ENCODE data around the gene FAAP20.

Gene FAAP20

DNA sequence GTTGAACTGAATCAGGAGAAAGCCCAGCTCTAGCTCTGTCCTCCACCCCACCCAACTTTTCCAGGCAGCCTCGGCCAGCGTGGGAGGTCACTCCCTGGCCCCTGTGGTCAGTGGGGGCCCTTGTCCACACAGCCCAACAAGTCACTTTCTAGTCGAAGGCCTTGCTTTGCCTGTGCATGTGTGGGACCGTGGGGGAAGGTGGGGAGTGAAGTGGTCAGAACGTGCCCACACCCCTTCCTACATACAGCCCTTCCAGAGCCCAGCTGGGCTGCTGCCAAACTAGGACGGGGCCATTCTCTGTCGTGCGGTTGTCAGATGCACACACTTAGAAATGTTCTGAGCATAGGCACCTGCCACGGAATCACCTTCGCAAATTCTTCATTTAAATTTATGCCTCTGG, 18.0 kb downstream of the FAAP20 start:
- H3K27me3 ChIP-seq (ENCODE audit: control insufficient read depth in 3 of 3, insufficient read depth in 3 of 3, low read depth in 1 of 3, low read length in 3 of 3): peaks cover 0 to 4% (median 0%) of the 10 kb centered on the region in 3 experiments
- peaks cover 0 to 27% of the 10 kb centered on the region in 2 donors for H3K36me3 ChIP-seq (replicated peaks in 1 of 2; ENCODE audit: control insufficient read depth in 2 of 2, insufficient read depth in 2 of 2, low read length in 2 of 2)
- H3K4me1 ChIP-seq (ENCODE audit: control insufficient read depth in 2 of 2, insufficient read depth in 1 of 2, low read depth in 1 of 2, low read length in 2 of 2): no peaks in the 10 kb centered on the region
- peak overlapping the region; percentile 60 for H3K9ac ChIP-seq (ENCODE audit: low read depth, low read length, poor library complexity)
- no peak overlapping the region for H3K14ac ChIP-seq (ENCODE audit: low read length)
- H3K23ac ChIP-seq (ENCODE audit: low read depth, low read length, poor library complexity): peak overlapping the region; percentile 93
- H3K79me1 ChIP-seq (ENCODE audit: low read depth, low read length): peaks cover 7% of the 10 kb centered on the region
- H3K4me3 ChIP-seq (ENCODE audit: low read length in 2 of 2): no peak overlapping the region
- H2BK15ac ChIP-seq (ENCODE audit: low read length): no peak overlapping the region
- no peak overlapping the region for H2AFZ ChIP-seq (ENCODE audit: low read length)
- H3K4ac ChIP-seq (ENCODE audit: low read length): no peak overlapping the region
- no peak overlapping the region for H4K8ac ChIP-seq (ENCODE audit: low read depth, low read length)
- no peak overlapping the region for H2AK5ac ChIP-seq (ENCODE audit: low read depth, low read length)
- H3K4me2 ChIP-seq (ENCODE audit: insufficient read depth, low read length, poor library complexity, severe bottlenecking): no peak overlapping the region
- no peak overlapping the region for H3K27ac ChIP-seq (replicated peaks; ENCODE audit: low read length)
- no peak overlapping the region for H3K18ac ChIP-seq (ENCODE audit: low read length)
- DNase-seq (ENCODE audit: low spot score): no peak
- no peak overlapping the region for H4K91ac ChIP-seq (ENCODE audit: low read depth, low read length, poor library complexity)
- no peak overlapping the region for H2BK12ac ChIP-seq (ENCODE audit: low read length)
- no peak overlapping the region for H2BK120ac ChIP-seq (ENCODE audit: low read depth, low read length)
- WGBS, 2 donors (ENCODE audit: extremely low coverage in 2 of 2, insufficient read length in 2 of 2, insufficient replicate concordance in 1 of 2): no CpG with 5 or more reads among the region's 10 CpGs
- H3K9me3 ChIP-seq (replicated peaks in 1 of 2; ENCODE audit: control insufficient read depth in 2 of 2, insufficient read depth in 1 of 2, low read depth in 1 of 2, low read length in 2 of 2): peaks cover 0 to 2% of the 10 kb centered on the region in 2 donors
- no peak overlapping the region for H2BK5ac ChIP-seq (ENCODE audit: low read length)

- no peak overlapping the region for H3K4ac ChIP-seq (ENCODE audit: low read length)
- peak overlapping the region; percentile 91 for H3K23ac ChIP-seq (ENCODE audit: low read depth, low read length, poor library complexity)
- H3K4me2 ChIP-seq (ENCODE audit: insufficient read depth, low read length, poor library complexity, severe bottlenecking): no peak overlapping the region
- WGBS, 2 donors (ENCODE audit: extremely low coverage in 2 of 2, insufficient read length in 2 of 2, insufficient replicate concordance in 1 of 2): no CpG with 5 or more reads among the region's 42 CpGs
- no peak overlapping the region for H3K14ac ChIP-seq (ENCODE audit: low read length)
- H2BK120ac ChIP-seq (ENCODE audit: low read depth, low read length): no peak overlapping the region
- no peak overlapping the region for H2AK5ac ChIP-seq (ENCODE audit: low read depth, low read length)
- no peak overlapping the region for H3K9ac ChIP-seq (ENCODE audit: low read depth, low read length, poor library complexity)
- H2AFZ ChIP-seq (ENCODE audit: low read length): no peak overlapping the region
- no peak overlapping the region for H4K91ac ChIP-seq (ENCODE audit: low read depth, low read length, poor library complexity)
- H3K9me3 ChIP-seq (replicated peaks in 1 of 2; ENCODE audit: control insufficient read depth in 2 of 2, insufficient read depth in 1 of 2, low read depth in 1 of 2, low read length in 2 of 2): peaks cover 0 to 2% of the 10 kb centered on the region in 2 donors
- no peak overlapping the region for H3K4me3 ChIP-seq (ENCODE audit: low read length in 2 of 2)
- no peak overlapping the region for H4K8ac ChIP-seq (ENCODE audit: low read depth, low read length)
- no peak overlapping the region for H2BK15ac ChIP-seq (ENCODE audit: low read length)
- H3K4me1 ChIP-seq (ENCODE audit: control insufficient read depth in 2 of 2, insufficient read depth in 1 of 2, low read depth in 1 of 2, low read length in 2 of 2): no peaks in the 10 kb centered on the region
- H2BK5ac ChIP-seq (ENCODE audit: low read length): no peak overlapping the region
- H3K27me3 ChIP-seq (ENCODE audit: control insufficient read depth in 3 of 3, insufficient read depth in 3 of 3, low read depth in 1 of 3, low read length in 3 of 3): peaks cover 0 to 4% (median 0%) of the 10 kb centered on the region in 3 experiments
- peaks cover 0 to 27% of the 10 kb centered on the region in 2 donors for H3K36me3 ChIP-seq (replicated peaks in 1 of 2; ENCODE audit: control insufficient read depth in 2 of 2, insufficient read depth in 2 of 2, low read length in 2 of 2)
- no peak overlapping the region for H3K18ac ChIP-seq (ENCODE audit: low read length)
- no peak overlapping the region for H3K27ac ChIP-seq (replicated peaks; ENCODE audit: low read length)
- peaks cover 7% of the 10 kb centered on the region for H3K79me1 ChIP-seq (ENCODE audit: low read depth, low read length)
- DNase-seq (ENCODE audit: low spot score): no peak
- H2BK12ac ChIP-seq (ENCODE audit: low read length): no peak overlapping the region
These were observed 18.7 kb downstream of the FAAP20 start for GRCh38 chr1:2175681-2176454.

- Histone ChIP-seq H2BK5ac (ENCODE audit: low read length) (no peak overlapping the region), H2BK120ac (ENCODE audit: low read depth, low read length) (no peak overlapping the region), H3K4me1 (ENCODE audit: control insufficient read depth in 2 of 2, insufficient read depth in 1 of 2, low read depth in 1 of 2, low read length in 2 of 2) (no peaks in the 10 kb centered on the region), H3K27ac (replicated peaks; ENCODE audit: low read length) (no peak overlapping the region), H3K4ac (ENCODE audit: low read length) (no peak overlapping the region), H2AK5ac (ENCODE audit: low read depth, low read length) (no peak overlapping the region), H3K9me3 (replicated peaks in 1 of 2; ENCODE audit: control insufficient read depth in 2 of 2, insufficient read depth in 1 of 2, low read depth in 1 of 2, low read length in 2 of 2) (no peaks in the 10 kb centered on the region), H3K14ac (ENCODE audit: low read length) (no peak overlapping the region), H3K4me2 (ENCODE audit: insufficient read depth, low read length, poor library complexity, severe bottlenecking) (no peak overlapping the region), H3K9ac (ENCODE audit: low read depth, low read length, poor library complexity) (peak overlapping the region; percentile 30), H2AFZ (ENCODE audit: low read length) (no peak overlapping the region), H3K23ac (ENCODE audit: low read depth, low read length, poor library complexity) (no peak overlapping the region), H3K36me3 (replicated peaks in 1 of 2; ENCODE audit: control insufficient read depth in 2 of 2, insufficient read depth in 2 of 2, low read length in 2 of 2) (peaks cover 0 to 20% of the 10 kb centered on the region in 2 donors), H2BK15ac (ENCODE audit: low read length) (no peak overlapping the region), H3K18ac (ENCODE audit: low read length) (no peak overlapping the region), H3K4me3 (ENCODE audit: low read length in 2 of 2) (no peak overlapping the region), H3K27me3 (ENCODE audit: control insufficient read depth in 3 of 3, insufficient read depth in 3 of 3, low read depth in 1 of 3, low read length in 3 of 3) (peaks cover 0 to 6% (median 0%) of the 10 kb centered on the region in 3 experiments), H4K8ac (ENCODE audit: low read depth, low read length) (no peak overlapping the region), H2BK12ac (ENCODE audit: low read length) (no peak overlapping the region), H3K79me1 (ENCODE audit: low read depth, low read length) (peaks cover 7% of the 10 kb centered on the region), H4K91ac (ENCODE audit: low read depth, low read length, poor library complexity) (no peak overlapping the region)
- DNase-seq (ENCODE audit: low spot score): no peak
- no CpG with 5 or more reads among the region's 9 CpGs for WGBS, 2 donors (ENCODE audit: extremely low coverage in 2 of 2, insufficient read length in 2 of 2, insufficient replicate concordance in 1 of 2)
These were observed 19.5 kb downstream of the FAAP20 start for GRCh38 chr1:2175055-2175414.

- peak; percentile 54 for DNase-seq (ENCODE audit: low spot score)
- peaks cover 0 to 20% of the 10 kb centered on the region in 2 donors for H3K36me3 ChIP-seq (replicated peaks in 1 of 2; ENCODE audit: control insufficient read depth in 2 of 2, insufficient read depth in 2 of 2, low read length in 2 of 2)
These were observed 20.1 kb downstream of the FAAP20 start for GRCh38 chr1:2174348-2175054.

More at GRCh38 chr1:2174348-2175054, 20.1 kb downstream of the FAAP20 start:
- H3K18ac ChIP-seq (ENCODE audit: low read length): no peak overlapping the region
- H3K79me1 ChIP-seq (ENCODE audit: low read depth, low read length): peaks cover 7% of the 10 kb centered on the region
- no peaks in the 10 kb centered on the region for H3K9me3 ChIP-seq (replicated peaks in 1 of 2; ENCODE audit: control insufficient read depth in 2 of 2, insufficient read depth in 1 of 2, low read depth in 1 of 2, low read length in 2 of 2)
- no peak overlapping the region for H4K8ac ChIP-seq (ENCODE audit: low read depth, low read length)
- H2BK15ac ChIP-seq (ENCODE audit: low read length): no peak overlapping the region
- no peak overlapping the region for H3K27ac ChIP-seq (replicated peaks; ENCODE audit: low read length)
- no peak overlapping the region for H2BK12ac ChIP-seq (ENCODE audit: low read length)
- H3K14ac ChIP-seq (ENCODE audit: low read length): no peak overlapping the region
- H3K4me2 ChIP-seq (ENCODE audit: insufficient read depth, low read length, poor library complexity, severe bottlenecking): no peak overlapping the region
- no peak overlapping the region for H4K91ac ChIP-seq (ENCODE audit: low read depth, low read length, poor library complexity)
- no peak overlapping the region for H3K23ac ChIP-seq (ENCODE audit: low read depth, low read length, poor library complexity)
- no CpG with 5 or more reads among the region's 31 CpGs for WGBS, 2 donors (ENCODE audit: extremely low coverage in 2 of 2, insufficient read length in 2 of 2, insufficient replicate concordance in 1 of 2)
- no peak overlapping the region for H3K4me3 ChIP-seq (ENCODE audit: low read length in 2 of 2)
- no peak overlapping the region for H2AK5ac ChIP-seq (ENCODE audit: low read depth, low read length)
- H2AFZ ChIP-seq (ENCODE audit: low read length): peak overlapping the region; percentile 6
- peaks cover 0 to 6% (median 0%) of the 10 kb centered on the region in 3 experiments for H3K27me3 ChIP-seq (ENCODE audit: control insufficient read depth in 3 of 3, insufficient read depth in 3 of 3, low read depth in 1 of 3, low read length in 3 of 3)
- H2BK5ac ChIP-seq (ENCODE audit: low read length): no peak overlapping the region
- H2BK120ac ChIP-seq (ENCODE audit: low read depth, low read length): no peak overlapping the region
- H3K4me1 ChIP-seq (ENCODE audit: control insufficient read depth in 2 of 2, insufficient read depth in 1 of 2, low read depth in 1 of 2, low read length in 2 of 2): no peaks in the 10 kb centered on the region
- no peak overlapping the region for H3K4ac ChIP-seq (ENCODE audit: low read length)
- peak overlapping the region; percentile 30 for H3K9ac ChIP-seq (ENCODE audit: low read depth, low read length, poor library complexity)
